Inferior parietal cortex (tissue), 1 donor: ENCODE results near the gene MCAT.
A peak's percentile ranks its signal among the peaks of the same experiment; 100 is the strongest.
"Not testable (repeated sequence)": the region's sequence is repeated elsewhere in the genome, so short reads cannot be mapped to it uniquely, and the experiment has no call there.

Experiments
- DNase-seq: peaks from one replicate; pipeline ENCODE4 v3.0.0-alpha.2; 2016; ENCODE audit errors: extremely low spot score

Gene MCAT

GRCh38 chr22:43127166-43127908 lies 15.9 kb downstream of the MCAT start:
- DNase-seq = no peak

GRCh38 chr22:43126501-43127165 lies 16.6 kb downstream of the MCAT start:
- DNase-seq = no peak

GRCh38 chr22:43118953-43119458 lies 24.2 kb downstream of the MCAT start:
- no peak for DNase-seq

- no peak for DNase-seq
Observed at GRCh38 chr22:43118024-43118849, 25.0 kb downstream of the MCAT start.

- no peak for DNase-seq
Observed at GRCh38 chr22:43116932-43117331, 26.3 kb downstream of the MCAT start.

GRCh38 chr22:43114958-43115357 lies 28.2 kb downstream of the MCAT start:
- DNase-seq = no peak

DNA sequence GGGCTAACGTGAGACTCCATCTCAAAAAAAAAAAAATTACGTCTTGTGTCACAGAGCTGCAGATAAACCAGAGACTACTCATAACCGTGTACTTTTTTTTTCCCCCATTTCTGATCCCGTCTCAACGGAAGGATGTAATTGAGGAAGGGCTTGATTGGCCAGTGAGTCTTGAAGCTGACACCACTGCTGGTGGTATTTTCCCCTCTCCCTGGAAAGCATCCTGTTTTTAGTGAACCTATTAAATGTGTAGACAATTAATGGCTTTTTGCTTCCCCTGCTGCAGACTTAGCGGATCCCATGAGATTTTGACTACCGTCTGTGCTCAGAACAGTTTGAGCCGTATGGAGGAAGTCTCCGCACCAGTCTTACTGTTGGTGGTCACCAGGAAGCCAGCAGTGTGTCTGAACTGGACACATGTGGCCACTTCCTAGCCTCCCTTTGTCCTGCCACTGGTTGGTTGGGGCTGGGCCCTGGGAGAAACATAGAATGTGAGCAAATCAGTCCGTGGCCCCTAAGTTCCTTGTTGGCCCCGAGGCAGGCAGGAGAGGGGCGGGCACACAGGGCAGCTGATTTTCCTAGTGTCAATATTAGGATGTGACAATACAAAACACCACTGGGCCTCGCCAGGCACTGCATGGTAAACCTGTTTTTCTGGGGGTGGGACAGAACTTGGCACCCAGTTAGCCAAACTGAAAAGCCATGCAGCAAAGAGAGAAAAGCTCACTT lies 29.5 kb downstream of the MCAT start:
- DNase-seq = no peak

DNA sequence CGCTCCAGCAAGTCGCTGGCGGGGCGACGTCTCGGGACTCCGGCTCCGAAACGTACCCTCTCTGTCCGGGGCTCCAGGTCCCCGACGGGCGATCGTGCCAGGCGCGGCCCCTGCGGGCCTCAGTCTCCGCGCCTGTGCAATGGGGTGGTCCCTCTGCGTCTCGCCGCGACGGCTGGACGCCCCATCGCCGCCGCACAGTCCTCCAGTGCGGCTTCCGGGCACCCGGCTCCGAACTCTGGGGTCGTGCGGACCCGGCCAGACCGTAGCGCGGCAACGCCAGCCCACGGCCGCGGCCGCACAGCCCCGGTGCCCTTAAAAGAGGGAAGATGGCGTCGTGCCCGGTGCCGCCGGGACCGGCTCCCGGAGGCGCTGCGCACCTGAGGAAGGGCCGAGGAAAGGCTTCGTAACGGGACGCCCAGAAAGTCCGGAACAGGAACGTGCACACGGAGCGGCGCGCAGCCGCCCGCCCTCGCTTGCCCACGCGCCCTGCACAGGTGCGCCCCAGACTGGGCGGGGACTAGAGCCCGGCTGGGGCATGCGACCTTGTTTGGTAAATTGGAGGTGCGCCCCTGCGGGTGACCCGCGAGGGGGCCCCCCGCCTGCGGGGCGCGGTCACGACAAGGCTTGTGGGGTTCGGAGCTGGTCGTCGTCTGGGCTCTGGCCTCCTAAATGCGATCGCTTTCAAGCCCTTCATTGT lies 32.1 kb downstream of the MCAT start:
- no peak for DNase-seq

DNA sequence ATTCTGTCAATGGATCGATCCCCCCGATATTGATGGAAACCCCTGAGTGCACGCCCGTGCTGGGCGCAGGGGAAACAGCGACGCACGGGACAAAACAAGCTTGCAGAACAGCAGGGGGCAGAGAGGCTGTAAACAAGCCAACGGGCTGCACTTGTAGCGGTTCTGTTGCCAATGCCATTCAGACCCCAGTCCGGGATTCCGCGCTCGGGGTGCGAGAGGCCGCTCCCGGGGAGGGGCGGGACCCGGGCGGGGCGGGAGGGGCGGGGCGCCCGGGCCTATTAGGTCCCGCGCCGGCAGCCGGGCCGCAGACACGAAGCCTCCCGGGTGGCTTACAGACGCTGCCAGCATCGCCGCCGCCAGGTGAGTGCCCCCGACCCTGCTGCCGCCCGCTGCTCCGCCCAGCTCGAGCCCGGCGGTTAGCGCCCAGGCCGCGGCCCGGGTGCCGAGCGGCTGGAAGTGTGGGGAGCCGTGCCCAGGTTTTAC lies 32.7 kb downstream of the MCAT start, which contains the start of gene BIK:
Gene BIK, plus strand, starts transcription at position 307 of the 483 bp plus-strand sequence. CDS start 13,273 bp downstream, outside the sequence.
- no peak for DNase-seq

DNA sequence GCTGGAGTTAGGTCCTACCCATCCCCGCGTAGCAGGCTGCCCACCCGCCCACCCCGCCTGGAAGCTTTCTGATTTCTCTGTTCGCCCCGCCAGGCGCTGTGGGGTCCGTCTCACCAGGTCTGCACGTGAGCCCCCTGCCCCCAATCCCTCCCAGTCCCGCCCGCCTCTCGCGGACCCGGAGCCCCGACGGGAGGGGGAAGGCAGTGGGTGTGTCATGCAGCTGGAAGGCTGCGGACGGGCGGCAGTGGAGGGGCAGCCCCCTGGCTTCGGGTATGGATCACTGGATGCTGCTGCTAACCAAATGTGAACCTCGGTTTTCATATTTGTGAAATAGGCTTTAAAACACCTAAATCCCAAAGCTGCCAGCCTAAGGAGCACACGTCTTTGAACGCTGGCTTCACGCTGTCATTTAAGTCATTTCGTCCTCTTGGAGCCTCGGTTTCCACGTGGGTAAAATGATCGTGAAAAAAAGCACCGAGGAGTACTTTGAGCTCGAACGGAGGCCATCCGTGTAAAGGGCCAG lies 33.2 kb downstream of the MCAT start:
- DNase-seq = no peak

DNA sequence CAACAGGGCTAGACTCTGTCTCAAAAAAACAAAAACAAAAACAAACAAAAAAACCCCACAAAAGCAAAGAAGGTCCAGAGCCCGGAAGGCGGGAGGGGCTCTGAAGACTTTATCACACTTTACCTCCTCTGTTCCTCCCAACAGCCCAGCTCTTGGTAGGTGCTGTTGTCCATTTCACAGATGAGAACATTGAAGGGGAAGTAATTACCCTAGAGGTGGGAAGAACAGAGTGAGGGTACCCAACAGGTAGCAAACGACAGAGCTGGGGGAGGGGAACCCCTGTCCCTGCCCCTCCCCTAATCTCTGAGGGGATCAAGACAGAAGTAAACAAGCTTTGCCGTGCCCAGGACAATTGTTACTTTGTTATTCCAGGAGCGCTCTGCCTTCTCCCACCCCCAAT lies 33.7 kb downstream of the MCAT start:
- no peak for DNase-seq

GRCh38 chr22:43106302-43106701 lies 36.9 kb downstream of the MCAT start:
- no peak for DNase-seq

DNA sequence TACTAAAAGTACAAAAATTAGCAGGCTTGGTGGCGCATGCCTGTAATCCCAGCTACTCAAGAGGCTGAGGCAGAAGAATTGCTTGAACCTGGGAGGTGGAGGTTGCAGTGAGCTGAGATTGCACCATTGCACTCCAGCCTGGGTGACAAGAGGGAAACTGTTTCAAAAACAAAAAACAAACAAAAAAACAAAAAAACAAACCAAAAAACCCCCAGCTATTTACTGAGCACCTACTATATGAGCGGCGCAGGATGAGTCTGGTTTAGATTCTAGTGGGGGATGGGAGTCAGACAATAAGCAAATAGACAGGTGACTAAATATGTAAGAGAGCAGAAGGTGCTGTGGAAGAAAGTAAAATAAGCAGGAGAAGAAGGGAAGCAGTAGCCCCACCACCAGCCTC lies 38.2 kb downstream of the MCAT start:
- not testable (repeated sequence) for DNase-seq

DNA sequence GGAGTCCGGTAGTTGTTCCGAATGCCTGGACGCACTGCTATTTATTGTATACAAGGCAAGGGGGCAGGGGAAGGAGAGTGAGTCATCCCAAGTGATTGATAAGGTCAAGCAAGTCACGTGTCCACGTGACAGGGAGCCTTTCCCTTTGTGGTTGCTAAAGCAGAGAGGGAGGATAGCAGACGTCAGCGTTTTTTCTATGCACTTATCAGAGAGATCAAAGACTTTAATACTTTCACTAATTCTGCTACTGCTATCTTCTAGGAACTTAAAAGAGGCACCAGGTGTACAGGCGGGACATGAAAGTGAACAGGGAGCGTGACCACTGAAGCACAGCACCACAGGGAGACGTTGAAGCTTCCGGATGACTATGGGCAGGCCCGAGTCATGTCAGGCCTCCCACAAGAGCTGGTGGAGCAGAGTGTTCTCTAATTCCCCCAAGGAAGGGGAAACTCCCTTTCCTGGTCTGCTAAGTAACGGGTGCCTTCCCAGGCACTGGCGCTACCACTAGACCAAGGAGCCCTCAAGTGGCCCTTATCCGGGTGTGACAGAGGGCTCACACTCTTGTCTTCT lies 39.1 kb downstream of the MCAT start:
- DNase-seq = peak; percentile 4

DNA sequence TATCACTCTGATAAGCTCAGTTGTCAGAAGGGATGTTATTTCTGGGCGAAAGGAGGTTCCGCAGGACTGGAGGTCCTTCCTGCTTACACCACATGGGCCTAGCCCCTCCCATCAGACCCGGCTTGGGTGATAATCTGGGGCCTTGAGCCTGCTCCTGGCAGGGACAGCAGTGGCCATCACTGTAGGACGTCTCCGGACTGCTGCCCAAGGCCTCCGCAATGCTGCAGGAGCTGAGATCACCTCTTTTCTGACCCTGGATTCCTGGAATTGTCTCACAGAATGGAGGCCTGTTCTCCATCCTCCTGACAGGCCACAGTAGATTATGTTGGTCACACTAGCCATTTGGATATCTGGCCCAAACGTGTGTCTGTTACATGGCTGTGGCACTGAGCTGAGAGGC lies 41.9 kb downstream of the MCAT start:
- no peak for DNase-seq

- DNase-seq = no peak
Observed at GRCh38 chr22:43100225-43100624, 43.0 kb downstream of the MCAT start.

- DNase-seq = no peak
Observed at GRCh38 chr22:43099095-43099494, 44.1 kb downstream of the MCAT start.

DNA sequence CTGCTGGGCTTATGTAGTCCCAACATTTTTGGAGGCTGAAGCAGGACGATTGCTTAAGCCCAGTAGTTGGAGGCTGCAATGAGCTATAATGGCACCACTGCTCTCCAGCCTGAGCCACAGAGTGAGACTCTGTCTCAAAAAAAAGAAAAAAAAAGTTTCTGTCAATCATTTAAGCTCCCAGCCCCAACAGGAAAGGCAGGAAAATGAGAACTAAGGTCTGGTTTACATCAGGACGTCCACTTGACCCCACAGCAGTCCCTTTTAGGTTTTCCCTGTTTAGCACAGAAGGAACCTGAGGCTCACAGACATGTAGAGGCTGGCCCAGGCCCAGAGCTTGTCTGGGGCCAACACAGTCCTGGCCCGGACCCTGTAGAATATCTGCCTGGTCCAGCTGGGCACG lies 44.8 kb downstream of the MCAT start:
- DNase-seq = no peak

DNA sequence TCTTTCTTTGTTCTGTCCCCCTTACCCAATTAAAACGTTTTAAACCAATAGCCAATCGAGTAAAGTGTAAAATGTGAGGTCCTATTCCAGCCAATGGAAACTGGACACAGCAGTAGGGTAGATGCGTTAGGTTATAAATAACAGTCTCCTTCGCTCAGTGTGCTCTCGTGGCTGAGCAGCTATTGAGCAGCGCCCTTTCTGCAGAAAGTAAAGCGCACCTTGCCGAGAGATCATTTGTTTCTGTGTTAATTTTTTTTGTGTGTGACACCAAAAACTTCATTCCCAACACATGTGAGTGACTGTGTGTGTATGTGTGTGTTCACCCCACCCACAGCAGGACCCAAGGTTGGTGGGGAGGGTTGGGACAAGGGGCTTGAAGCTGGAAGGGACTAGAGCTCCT lies 46.8 kb downstream of the MCAT start:
- DNase-seq = no peak

GRCh38 chr22:43094551-43094950 lies 48.6 kb downstream of the MCAT start:
- DNase-seq = no peak
